Stimulated activated naive CD8-positive, alpha-beta T cell treated with anti-CD3 and anti-CD28 coated beads, Interleukin-15, Interleukin-2, amounts not matched to agents 100 U/mL and 50 U/mL, for 24 hours (primary cell): ENCODE measurements around the gene AKR7A3.
"Not testable (repeated sequence)": the region's sequence is repeated elsewhere in the genome, so short reads cannot be mapped to it uniquely, and the experiment has no call there.

Experiments
- ATAC-seq: fragments of 150-1000 bp; cut with Tn5 transposase; one replicate; pipeline ENCODE4 v1.10.0; 2021
- DNase-seq: peaks from one replicate; pipeline ENCODE4 v3.0.0; 2021

The AKR7A3 gene

DNA sequence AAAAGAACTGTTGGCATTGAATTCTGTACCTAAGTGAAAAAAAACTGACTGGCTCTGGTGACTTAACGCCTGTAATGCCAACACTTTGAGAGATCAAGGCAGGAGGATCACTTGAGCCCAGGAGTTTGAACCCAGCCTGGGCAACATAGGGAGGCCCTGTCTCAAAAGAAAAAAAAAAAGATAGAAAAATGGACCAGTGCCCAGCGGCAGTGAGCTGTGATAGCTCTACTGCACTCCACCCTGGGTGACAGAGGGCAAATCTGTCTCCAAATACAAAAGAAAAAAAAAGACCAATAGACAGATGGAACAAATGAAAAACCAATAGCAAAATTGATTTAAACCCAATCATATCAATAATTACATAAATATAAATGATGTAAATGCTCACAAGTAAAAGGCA is 674 bp upstream of the AKR7A3 start:
- ATAC-seq = no peak
- DNase-seq = no peak

DNA sequence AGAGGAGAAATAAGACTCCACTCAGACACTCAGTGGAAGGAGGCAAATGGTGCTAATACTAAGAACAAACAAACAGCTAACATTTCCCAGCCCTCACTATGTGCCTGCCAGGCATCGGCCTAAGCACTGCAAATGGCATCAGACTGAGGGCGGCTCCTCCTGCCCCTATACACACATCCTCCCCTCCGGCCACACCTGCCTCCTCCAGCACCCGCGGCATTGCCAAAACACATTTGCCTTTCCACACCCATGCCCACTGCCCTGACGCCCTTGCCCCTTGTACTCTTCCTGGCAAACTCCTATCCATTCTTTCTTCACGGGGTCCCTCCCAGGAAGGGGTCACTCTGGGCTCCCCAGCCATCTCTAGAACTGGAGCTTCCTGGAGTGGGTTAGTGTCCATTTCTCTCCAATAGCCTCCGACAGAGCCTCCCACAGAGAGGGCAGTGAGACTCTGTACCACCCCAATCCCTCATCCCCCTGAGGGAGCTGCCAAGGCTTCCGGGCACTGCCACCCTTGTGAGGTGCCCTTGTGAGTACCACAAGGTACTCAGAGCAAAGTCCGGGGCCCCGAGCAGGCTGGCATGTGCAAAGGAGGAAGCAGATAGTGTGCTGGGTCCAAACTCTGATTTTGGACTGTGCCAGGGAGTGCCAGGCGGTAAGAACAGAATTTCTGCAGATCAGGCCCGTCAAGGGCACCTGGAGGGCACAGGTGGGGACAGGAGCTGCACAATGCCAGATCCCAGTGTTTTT is 959 bp downstream of the AKR7A3 start:
- DNase-seq (no peak), ATAC-seq (no peak)

DNA sequence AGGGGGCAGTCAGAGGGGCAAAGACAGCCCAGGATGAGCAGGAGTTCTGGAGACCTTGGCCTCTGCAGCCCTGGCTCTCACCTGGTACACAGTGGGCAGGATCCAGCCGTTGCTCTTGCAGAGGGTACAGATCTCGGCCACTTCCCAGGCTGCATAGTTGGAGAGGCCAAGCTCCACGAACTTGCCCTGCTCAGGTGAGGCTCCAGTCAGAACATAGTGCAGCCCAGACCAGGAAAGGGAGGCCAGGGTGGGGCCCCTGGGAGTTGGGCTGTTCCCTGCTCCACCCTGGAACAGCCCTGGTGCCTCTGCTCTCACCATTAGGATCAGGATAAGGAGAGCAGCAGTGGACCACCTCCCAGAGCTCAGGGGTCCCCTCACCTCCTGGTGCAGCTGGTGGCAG is 2.8 kb downstream of the AKR7A3 start:
- not testable (repeated sequence) for DNase-seq, ATAC-seq

DNA sequence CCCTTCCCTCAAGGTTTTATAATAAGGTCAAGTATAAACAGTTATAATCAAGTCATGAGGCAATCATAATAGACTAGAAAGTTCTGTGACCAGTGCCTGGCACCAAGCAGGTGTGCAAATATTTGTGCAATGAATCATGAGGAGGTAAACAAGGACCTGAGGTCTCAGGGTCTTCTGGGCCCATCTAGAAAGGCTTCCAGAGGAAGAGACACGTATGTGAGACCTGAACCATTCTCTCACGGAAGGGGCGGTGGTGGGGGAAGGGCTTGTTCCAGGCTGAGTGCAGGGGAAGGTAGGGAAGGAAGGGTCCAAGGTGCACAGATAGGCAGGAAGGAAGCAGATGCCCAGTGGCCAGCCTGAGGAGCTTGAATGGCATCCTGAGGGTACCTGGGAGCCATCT is 3.2 kb downstream of the AKR7A3 start:
- not testable (repeated sequence) for ATAC-seq, DNase-seq

DNA sequence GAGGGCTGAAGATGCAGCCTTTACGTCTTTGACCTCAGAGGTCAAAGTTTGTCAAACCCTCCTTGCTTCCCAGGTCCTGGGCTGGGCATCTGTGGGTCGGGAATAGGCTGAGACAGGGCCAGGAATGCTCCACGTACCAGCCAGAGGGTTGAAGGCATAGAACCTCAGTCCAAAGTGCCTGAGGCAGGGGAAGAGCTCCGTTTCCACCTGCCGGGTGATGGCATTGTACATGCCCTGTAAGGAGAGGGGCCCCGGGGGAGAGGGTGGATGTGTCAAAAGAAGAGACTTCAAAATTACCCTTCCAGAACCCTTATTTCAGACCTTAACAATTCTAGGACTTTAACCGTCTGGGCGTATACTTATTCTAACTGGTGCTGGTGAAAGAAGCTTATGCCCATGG is 3.7 kb downstream of the AKR7A3 start:
- DNase-seq = no peak

DNA sequence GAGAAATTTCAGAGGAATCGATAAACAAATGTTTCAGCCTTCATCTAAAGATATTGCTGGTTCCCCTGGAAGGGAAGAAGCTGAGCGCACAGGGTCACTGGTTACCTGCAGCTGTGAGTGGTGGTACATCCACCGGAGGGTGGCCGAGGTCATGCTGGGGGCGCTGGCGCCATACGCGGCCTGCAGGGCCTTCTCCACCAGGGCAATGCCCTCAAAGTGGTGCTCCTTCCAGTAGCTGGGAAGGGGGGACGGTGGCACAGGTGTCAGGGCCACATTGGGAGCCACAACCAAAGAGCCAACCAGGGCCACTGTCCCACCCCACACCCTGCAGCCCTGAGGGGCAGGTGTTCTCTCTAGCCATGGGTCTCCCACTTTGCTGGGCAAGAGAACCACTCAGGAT is 4.7 kb downstream of the AKR7A3 start:
- ATAC-seq = no peak
- DNase-seq = no peak

More for the DNA sequence above, 3.7 kb downstream of the AKR7A3 start:
- no peak for ATAC-seq

DNA sequence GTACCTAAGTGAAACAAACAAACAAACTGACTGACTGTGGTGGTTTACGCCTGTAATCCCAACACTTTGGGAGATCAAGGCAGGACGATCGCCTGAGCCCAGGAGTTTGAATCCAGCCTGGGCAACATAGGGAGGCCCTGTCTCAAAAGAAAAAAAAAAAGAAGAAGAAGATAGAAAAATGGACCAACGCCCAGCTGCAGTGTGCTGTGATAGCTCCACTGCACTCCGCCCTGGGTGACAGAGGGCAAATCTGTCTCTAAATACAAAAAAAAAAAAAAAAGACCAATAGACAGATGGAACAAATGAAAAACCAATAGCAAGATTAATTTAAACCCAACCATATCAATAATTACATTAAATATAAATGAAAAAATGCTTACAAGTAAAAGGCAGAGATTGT is 13.9 kb downstream of the AKR7A3 start:
- no peak for DNase-seq
- no peak for ATAC-seq

DNA sequence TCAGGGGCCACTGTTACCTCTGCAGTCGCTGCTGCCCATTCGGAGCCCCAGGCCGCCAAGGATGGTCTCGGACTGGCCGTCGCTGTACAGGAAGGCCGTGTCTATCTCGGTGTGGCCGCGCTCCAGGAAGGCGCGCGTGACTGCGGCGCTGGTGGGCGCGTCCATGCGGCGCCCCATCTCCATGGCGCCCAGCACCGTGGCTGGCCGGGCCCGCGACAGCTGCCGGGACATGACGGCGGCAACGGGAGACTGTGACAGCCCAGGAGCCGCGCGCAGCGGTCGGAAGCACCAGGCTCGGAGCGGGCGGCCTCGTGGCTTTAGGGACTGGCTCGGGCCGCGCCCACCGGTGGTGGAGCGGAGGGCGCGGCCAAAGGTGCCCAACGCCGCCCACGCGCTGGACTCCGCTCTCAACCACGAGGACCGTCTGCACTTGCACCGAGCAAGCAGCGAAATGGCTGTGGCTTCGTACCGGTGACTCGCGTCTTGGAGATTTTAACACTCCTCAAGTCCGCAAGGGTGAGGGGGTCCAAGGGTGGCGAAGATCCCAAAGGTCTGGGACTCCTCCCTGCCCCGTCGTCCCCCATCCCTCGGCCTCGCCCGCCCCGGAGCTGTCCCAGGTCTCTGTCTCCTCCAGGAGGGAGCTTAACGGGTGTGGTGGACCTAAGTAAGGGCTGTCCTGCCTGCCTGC is 14.6 kb downstream of the AKR7A3 start:
- ATAC-seq = peak; percentile 46
- DNase-seq = not testable (repeated sequence)

DNA sequence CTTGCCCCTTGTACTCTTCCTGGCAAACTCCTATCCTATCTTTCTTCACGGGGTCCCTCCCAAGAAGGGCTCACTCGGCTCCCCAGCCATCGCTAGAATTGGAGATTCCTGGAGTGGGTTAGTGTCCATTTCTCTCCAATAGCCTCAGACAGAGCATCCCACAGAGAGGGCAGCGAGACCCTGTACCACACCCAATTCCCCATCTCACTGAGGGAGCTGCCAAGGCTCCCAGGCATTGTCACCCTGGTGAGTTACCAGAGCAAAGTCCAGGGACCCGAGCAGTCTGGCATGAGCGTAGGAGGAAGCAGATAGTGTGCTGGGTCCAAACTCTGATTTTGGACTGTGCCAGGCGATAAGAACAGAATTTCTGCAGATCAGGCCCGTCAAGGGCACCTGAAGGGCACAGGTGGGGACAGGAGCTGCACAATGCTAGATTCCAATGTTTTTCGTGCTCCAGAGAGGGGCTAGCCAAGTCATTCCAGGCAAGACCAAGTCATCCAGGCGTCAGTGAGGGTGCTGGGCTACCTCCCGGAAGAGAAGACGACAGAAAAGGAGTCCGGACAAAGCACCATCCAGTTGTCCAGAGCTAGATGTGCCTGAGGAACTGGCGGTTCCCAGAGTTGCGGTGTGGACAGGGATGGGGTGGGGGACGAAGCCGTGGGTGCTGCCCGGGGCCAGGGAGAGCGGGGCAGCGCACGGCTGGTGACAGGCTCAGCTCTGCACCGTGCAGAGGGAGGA is 15.3 kb downstream of the AKR7A3 start:
- ATAC-seq = no peak
- DNase-seq = no peak

DNA sequence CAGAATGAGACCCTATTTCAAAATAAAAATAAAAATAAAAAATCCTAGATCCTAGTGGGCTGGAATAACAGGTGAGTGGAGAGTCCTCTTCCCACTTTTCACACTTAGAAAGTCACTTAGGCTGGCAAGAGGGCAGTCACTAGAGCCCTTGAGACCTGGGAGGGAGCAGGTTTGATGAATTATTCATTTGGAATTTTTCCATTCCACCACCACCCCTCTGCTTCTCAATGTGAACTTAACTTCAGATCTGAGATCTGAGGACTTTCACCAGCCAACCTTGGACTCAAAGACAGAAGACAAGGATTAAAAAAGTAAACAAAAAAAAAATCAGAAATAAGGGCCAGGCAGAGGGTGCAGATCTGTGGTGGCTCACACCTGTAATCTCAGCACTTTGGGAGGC is 16.5 kb downstream of the AKR7A3 start:
- DNase-seq = no peak
- no peak for ATAC-seq

DNA sequence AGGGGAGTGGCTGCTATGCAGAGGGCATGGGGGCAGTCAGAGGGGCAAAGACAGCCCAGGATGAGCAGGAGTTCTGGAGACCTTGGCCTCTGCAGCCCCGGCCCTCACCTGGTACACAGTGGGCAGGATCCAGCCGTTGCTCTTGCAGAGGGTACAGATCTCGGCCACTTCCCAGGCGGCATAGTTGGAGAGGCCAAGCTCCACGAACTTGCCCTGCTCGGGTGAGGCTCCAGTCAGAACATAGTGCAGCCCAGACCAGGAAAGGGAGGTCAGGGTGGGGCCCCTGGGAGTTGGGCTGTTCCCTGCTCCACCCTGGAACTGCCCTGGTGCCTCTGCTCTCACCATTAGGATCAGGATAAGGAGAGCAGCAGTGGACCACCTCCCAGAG is 18.2 kb downstream of the AKR7A3 start:
- not testable (repeated sequence) for ATAC-seq, DNase-seq

DNA sequence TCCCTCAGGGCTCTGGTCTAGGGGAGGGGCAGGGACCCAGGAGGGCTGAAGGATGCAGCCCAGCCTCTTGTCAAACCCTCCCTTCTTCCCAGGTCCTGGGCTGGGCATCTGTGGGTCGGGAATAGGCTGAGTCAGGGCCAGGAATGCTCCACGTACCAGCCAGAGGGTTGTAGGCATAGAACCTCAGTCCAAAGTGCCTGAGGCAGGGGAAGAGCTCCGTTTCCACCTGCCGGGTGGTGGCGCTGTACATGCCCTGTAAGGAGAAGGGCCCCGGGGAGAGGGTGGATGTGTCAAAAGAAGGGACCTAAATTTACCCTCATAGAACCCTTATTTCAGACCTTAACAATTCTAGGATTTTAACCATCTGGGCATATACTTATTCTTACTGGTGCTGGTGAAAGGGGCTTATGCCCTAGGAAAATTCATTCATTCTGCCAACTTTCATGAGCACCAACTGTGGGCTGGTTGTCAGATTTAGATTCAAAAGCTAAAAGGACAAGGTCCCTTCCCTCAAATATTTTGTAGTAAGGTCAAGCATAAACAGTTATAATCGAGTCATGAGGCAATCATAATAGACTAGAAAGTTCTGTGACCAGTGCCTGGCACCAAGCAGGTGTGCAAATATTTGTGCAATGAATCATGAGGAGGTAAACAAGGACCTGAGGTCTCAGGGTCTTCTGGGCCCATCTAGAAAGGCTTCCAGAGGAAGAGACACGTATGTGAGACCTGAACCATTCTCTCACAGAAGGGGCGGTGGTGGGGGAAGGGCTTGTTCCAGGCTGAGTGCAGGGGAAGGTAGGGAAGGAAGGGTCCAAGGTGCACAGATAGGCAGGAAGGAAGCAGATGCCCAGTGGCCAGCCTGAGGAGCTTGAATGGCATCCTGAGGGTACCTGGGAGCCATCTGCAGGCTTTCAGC is 18.9 kb downstream of the AKR7A3 start:
- not testable (repeated sequence) for ATAC-seq

DNA sequence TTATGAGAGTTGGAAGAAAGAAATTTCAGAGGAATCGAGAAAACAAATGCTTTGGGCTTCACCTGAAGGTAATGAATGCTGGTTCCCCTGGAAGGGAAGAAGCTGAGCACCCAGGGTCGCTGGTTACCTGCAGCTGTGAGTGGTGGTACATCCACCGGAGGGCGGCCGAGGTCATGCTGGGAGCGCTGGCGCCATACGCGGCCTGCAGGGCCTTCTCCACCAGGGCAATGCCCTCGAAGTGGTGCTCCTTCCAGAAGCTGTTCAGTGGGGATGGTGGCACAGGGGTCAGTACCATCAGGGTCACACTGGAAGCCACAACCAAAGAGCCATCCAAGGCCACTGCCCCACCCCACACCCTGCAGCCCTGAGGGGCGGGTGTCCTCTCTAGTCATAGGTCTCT is 20.1 kb downstream of the AKR7A3 start:
- DNase-seq (no peak), ATAC-seq (no peak)

More for the DNA sequence above, 18.9 kb downstream of the AKR7A3 start:
- DNase-seq = not testable (repeated sequence)

DNA sequence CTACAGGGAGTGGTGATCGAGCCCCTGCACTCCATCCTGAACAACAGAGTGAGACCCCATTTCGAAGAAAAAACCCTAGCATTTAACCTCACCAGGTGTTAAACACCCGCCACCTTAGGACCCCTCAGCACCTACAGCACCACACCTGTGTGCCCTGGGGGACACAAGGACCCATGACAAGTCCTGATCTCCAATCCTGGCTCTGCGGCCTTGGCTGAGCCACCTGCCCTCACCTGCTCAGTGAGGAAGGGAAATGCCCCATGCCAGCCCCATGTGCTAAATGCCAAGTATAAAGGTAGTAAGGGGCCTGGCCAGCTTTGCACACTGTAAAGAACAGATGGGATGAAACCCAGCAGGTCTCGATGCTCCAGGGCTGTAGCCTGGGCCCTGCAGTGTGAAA is 25.8 kb downstream of the AKR7A3 start:
- DNase-seq (no peak), ATAC-seq (no peak)

DNA sequence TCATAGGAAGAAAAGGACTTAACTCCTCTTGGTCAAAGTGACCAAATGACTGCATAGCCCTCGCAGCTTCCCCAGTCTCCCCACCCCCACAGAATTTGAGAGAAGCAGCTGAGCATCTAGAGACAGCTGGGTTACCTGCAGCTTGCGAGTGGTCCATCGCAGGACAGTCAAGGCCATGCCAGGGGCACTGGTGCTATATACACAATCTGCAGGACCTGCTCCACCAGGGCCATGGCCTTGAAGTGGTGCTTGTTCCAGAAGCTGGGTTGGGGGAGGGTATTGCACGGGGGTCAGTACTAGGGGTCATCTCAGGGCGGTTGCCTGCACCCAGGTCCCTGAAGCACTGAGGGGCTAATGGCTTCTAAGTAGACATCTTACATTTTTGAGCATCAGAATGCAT is 26.5 kb downstream of the AKR7A3 start:
- DNase-seq (no peak), ATAC-seq (no peak)

DNA sequence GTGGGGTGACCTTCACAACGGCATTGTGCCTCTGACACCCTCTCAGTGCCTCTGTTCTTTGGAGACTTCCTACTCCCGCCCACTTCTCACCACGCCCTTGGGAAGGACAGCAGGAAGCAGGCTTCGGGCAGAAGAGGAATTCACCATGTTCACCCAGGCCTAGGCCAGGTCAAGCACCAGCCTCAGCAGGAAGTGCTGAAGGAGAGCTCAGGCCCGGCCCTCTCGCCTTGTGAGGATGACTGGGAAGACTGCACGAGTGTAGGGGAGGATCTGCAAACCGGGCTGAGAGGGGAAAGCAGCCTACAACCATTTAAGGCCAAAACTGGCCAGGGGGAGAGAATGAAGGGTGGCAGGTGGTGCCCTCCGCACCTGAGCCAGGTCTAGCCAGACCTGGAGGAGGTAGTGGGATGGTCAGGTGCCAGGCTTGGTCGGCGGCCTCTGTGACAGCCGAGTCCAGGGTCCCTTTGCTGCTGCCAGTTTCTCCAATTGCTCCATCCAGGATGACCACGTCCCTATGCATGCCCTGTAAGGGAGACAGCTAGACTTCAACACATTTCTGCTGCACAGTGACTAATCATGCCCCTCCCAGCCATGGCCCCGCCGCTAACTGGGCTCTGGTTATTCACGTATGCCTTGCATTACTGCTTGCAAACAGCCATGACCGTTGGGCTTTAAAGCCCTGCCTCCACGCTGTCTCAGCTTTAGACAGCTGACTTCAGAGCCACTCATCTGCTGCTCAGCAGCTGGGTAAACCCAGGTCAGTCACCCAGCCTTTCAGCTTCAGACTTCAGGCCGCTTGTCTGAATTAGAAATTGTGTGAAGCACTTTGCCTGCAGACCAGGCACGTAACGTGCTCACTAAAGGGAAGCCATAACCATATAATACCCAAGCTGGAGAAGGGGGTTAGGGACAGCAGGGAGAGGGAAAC is 28.1 kb downstream of the AKR7A3 start:
- ATAC-seq = no peak
- no peak for DNase-seq

DNA sequence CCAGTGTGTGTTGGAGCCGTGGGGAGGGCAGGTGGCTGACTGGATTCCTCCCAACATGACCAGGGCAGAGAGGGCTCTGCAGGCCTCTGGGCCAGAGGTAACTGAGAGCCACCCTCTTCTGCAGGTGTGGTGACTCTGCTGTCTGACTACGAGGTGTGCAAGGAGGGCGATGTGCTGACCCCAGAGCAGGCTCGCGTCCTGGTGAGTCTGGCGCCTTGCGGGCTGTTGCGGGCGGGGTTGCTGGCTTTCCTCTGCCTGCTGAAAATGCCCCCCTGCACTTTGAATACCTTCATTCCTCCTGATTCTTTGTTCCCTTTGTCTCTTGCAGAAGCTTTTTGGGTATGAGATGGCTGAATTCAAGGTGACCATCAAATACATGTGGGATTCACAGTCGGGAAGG is 30.2 kb downstream of the AKR7A3 start:
- no peak for ATAC-seq
- DNase-seq = no peak

DNA sequence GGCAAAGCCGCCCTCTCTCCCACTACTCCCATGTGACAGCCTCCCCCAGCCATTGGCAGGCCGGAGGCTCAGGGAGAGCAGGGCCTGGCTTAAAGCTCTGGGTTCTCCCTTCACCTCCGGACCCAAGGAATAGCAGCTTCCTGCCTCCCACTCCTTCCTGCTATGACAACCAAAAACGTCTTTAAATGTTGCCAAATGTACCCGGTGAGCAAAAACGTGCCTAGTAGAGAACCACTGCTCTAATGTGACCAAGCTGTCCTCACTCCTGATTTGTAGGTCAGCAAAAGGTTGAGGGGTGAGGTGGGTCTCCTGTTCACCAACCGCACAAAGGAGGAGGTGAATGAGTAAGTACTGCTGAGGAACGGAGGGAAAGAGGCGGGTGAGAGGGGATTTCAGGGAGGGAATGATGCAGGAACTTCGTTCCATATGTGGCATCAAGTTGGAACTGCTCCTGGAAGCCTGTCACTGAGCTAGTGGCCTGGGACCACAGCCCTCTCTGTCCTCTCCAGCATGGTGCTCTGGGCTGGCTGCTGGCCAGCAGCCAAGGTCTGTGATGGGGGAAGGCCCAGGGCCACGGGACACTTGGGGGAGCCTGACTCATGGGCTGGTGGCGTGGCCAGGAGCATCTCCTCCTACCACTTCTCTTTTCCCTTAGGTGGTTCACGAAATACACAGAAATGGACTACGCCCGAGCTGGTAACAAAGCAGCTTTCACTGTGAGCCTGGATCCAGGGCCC is 31.2 kb downstream of the AKR7A3 start:
- peak; percentile 34 for DNase-seq
- peak; percentile 57 for ATAC-seq

DNA sequence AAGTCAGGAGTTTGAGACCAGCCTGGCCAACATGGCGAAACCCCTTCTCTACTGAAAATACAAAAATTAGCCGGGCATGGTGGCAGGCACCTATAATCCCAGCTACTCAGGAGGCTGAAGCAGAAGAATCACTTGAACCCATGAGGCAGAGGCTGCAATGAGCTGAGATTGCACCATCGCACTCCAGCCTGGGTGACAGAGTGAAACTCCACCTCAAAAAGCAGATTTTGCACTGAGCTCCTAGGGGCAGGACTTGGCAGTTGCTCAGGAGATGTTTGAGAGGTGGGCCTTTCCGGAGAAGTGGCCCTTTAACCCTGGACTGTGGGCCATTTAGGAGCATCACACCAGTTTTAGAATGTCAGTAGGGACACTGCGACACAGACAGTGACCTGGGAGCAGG is 32.3 kb downstream of the AKR7A3 start:
- not testable (repeated sequence) for ATAC-seq, DNase-seq

DNA sequence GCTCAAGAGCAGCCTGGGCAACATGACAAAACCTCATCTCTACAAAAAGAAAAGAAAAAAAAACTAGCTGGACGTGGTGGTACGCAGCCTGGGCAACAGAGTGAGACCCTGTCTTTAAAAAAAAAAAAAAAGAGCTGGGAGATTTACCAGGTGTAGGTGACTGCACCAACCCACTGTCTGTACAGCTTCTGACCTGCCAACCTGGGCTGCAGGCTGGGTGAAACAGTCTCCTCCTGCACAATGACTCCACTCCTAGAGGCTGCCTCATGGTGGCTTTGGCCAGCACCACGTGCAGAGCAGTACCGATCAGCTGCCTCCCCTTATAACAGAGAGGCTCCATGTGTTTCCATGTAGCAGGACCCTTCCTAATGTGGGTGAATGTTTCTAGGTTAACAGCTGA is 33.3 kb downstream of the AKR7A3 start:
- no peak for ATAC-seq
- DNase-seq = no peak
